HepG2 (cell line): ENCODE data around the gene OSBPL2. TPM values are rescaled to one million over a fixed set of nuclear protein-coding genes. Genes with fewer than 3 reads are reported as not detected.

Experiments used
- ATF7 ChIP-seq, 2 experiments: fragments of 450-650 bp in 1 of 2; sonication (generic) in 1 of 2; formaldehyde crosslinking in 1 of 2; IDR thresholded peaks; 2 replicates each; pipeline versions ENCODE4 v1.4.0 to v1.6.1; 2016 to 2020; ENCODE audit warnings: antibody characterized with exemption in 1 of 2, mild to moderate bottlenecking in 1 of 2, missing genetic modification reagents in 1 of 2
- FOXM1 ChIP-seq: sonication (generic); formaldehyde crosslinking; IDR thresholded peaks from 2 replicates; pipeline ENCODE4 v1.5.0; 2020; ENCODE audit warnings: missing genetic modification reagents
- GPBP1L1 ChIP-seq: sonication (generic); formaldehyde crosslinking; IDR thresholded peaks from 2 replicates; pipeline ENCODE4 v1.5.0; 2020; ENCODE audit warnings: mild to moderate bottlenecking, missing genetic modification reagents
- HCFC1 ChIP-seq: fragments of 150-350 bp; IDR thresholded peaks from 2 replicates; pipeline ENCODE4 v1.6.1; 2014; ENCODE audit warnings: low read depth, low read length
- HOMEZ ChIP-seq: IDR thresholded peaks from 2 replicates; pipeline ENCODE4 v1.6.1; 2016; ENCODE audit warnings: low read depth
- IKZF4 ChIP-seq: sonication (generic); formaldehyde crosslinking; IDR thresholded peaks from 2 replicates; pipeline ENCODE4 v1.5.1; 2020; ENCODE audit warnings: borderline replicate concordance, mild to moderate bottlenecking, low read depth, missing genetic modification reagents; ENCODE audit errors: not compliant biosample characterization
- KLF15 ChIP-seq: sonication (generic); formaldehyde crosslinking; IDR thresholded peaks from 2 replicates; pipeline ENCODE4 v1.8.1; 2023; ENCODE audit warnings: borderline replicate concordance, mild to moderate bottlenecking, inconsistent platforms, missing genetic modification reagents, mixed read lengths
- MXD3 ChIP-seq: IDR thresholded peaks from 2 replicates; pipeline ENCODE4 v1.6.1; 2016; ENCODE audit warnings: mild to moderate bottlenecking, missing biosample characterization, missing genetic modification reagents
- SIX1 ChIP-seq: sonication (generic); formaldehyde crosslinking; IDR thresholded peaks from 2 replicates; pipeline ENCODE4 v1.4.0; 2020; ENCODE audit warnings: missing genetic modification reagents, borderline replicate concordance
- SRSF9 ChIP-seq: fragments of 200-400 bp; formaldehyde crosslinking; IDR thresholded peaks from 2 replicates; pipeline ENCODE4 v1.6.1; 2018; ENCODE audit warnings: borderline replicate concordance, mild to moderate bottlenecking, low read depth, low read length; ENCODE audit not compliant: insufficient read depth, poor library complexity, severe bottlenecking
- STAT6 ChIP-seq: sonication (generic); formaldehyde crosslinking; IDR thresholded peaks from 2 replicates; pipeline ENCODE4 v1.4.0; 2020; ENCODE audit warnings: missing genetic modification reagents, mild to moderate bottlenecking, borderline replicate concordance
- SYNCRIP ChIP-seq: fragments of 200-400 bp; formaldehyde crosslinking; IDR thresholded peaks from 2 replicates; pipeline ENCODE4 v1.6.1; 2018; ENCODE audit warnings: mild to moderate bottlenecking, low read depth, low read length; ENCODE audit not compliant: insufficient read depth
- TAF1 ChIP-seq: sonication (generic); formaldehyde crosslinking; IDR thresholded peaks from 2 replicates; pipeline ENCODE4 v1.4.0; 2020; ENCODE audit warnings: missing genetic modification reagents
- TCF12 ChIP-seq, 2 experiments: fragments of 450-650 bp in 1 of 2; sonication (generic) in 1 of 2; formaldehyde crosslinking in 1 of 2; IDR thresholded peaks; 2 replicates each; pipeline versions ENCODE4 v1.6.1 to v1.8.0; 2017 to 2022; ENCODE audit warnings: antibody characterized with exemption in 1 of 2, mild to moderate bottlenecking in 1 of 2, missing genetic modification reagents in 1 of 2, moderate library complexity in 1 of 2
- TEF ChIP-seq: sonication (generic); formaldehyde crosslinking; IDR thresholded peaks from 2 replicates; pipeline ENCODE4 v1.5.0; 2020; ENCODE audit warnings: missing genetic modification reagents
- ZNF280B ChIP-seq: sonication (generic); formaldehyde crosslinking; IDR thresholded peaks from 2 replicates; pipeline ENCODE4 v1.5.0; 2020; ENCODE audit warnings: missing genetic modification reagents, mild to moderate bottlenecking, borderline replicate concordance
- ZNF343 ChIP-seq: sonication (generic); formaldehyde crosslinking; IDR thresholded peaks from 2 replicates; pipeline ENCODE4 v1.4.0; 2020; ENCODE audit warnings: mild to moderate bottlenecking, missing genetic modification reagents
- ZNF577 ChIP-seq: sonication (generic); formaldehyde crosslinking; IDR thresholded peaks from 2 replicates; pipeline ENCODE4 v1.4.0; 2020; ENCODE audit warnings: mild to moderate bottlenecking, low read depth, missing genetic modification reagents, borderline replicate concordance
- ZNF737 ChIP-seq: sonication (generic); formaldehyde crosslinking; IDR thresholded peaks from 2 replicates; pipeline ENCODE4 v1.5.0; 2020; ENCODE audit warnings: missing genetic modification reagents, mild to moderate bottlenecking, borderline replicate concordance
- polyA plus RNA-seq, 8 experiments: library from polyadenylated mRNA; depleted of rRNA in 3 of 8; stranded (reverse) in 7 of 8; unstranded in 1 of 8; fragments of >200 nt; fragmentation: Illumina TruSeq in 4 of 8; extraction: Trizol in 4 of 8; gene quantifications; 2 replicates each; pipeline versions ENCODE4 v1.2.1 to v1.2.3, GENCODE V29; 2011 to 2016; ENCODE audit warnings: low read depth in 4 of 8, missing spikeins in 1 of 8, mixed read lengths in 1 of 8; ENCODE audit not compliant: insufficient read depth in 1 of 8
- total RNA-seq, 5 experiments: library from RNA; depleted of rRNA; stranded (reverse); fragments of >200 nt; fragmentation: Illumina TruSeq; extraction: Trizol; gene quantifications; 2 replicates each; pipeline ENCODE4 v1.2.3, GENCODE V29; 2016; ENCODE audit warnings: low read depth in 1 of 5

Gene OSBPL2
- total and polyA plus RNA-seq, 2 of the 13 experiments (the other 11 are each of a cell fraction or from before 2014, with no cell fraction given) = 18.5 to 37.4 TPM

- no peak for TF ChIP-seq ZNF737 (CRISPR knock-in tag)
- no peak for TF ChIP-seq ATF7 (IDR thresholded peaks at IDR 0.05)
- no peak for TF ChIP-seq ATF7 (CRISPR knock-in tag; IDR thresholded peaks at IDR 0.05)
- no peak for TF ChIP-seq SIX1 (CRISPR knock-in tag)
- no peak for TF ChIP-seq FOXM1
- TF ChIP-seq STAT6 (CRISPR knock-in tag) = no peak
- TF ChIP-seq HOMEZ = no peak
- no peak for TF ChIP-seq MXD3 (CRISPR knock-in tag)
- TF ChIP-seq ZNF280B (CRISPR knock-in tag) = no peak
- no peak for TF ChIP-seq TEF (CRISPR knock-in tag)
- TF ChIP-seq TAF1 (CRISPR knock-in tag) = no peak
- no peak for TF ChIP-seq KLF15 (CRISPR knock-in tag)
- no peak for TF ChIP-seq ZNF343 (CRISPR knock-in tag)
- no peak for TF ChIP-seq ZNF577
- TF ChIP-seq SYNCRIP = no peak
- TF ChIP-seq GPBP1L1 (CRISPR knock-in tag) = no peak
- no peak for TF ChIP-seq SRSF9
- no peak for TF ChIP-seq IKZF4 (CRISPR knock-in tag)
- no peak for TF ChIP-seq HCFC1
- TF ChIP-seq TCF12 (IDR thresholded peaks at IDR 0.05) = no peak
- no peak for TF ChIP-seq TCF12 (CRISPR knock-in tag; IDR thresholded peaks at IDR 0.05)
These were observed 71.0 kb downstream of the OSBPL2 start (continued) for GRCh38 chr20:62309198-62309944.
